ELF-1 (cell line): ENCODE data around the gene GALNS.

Experiments used
- DNase-seq: peaks from one replicate; pipeline ENCODE4 v3.0.0-alpha.2; 2016; ENCODE audit warnings: low read depth, low spot score

Gene GALNS

DNA sequence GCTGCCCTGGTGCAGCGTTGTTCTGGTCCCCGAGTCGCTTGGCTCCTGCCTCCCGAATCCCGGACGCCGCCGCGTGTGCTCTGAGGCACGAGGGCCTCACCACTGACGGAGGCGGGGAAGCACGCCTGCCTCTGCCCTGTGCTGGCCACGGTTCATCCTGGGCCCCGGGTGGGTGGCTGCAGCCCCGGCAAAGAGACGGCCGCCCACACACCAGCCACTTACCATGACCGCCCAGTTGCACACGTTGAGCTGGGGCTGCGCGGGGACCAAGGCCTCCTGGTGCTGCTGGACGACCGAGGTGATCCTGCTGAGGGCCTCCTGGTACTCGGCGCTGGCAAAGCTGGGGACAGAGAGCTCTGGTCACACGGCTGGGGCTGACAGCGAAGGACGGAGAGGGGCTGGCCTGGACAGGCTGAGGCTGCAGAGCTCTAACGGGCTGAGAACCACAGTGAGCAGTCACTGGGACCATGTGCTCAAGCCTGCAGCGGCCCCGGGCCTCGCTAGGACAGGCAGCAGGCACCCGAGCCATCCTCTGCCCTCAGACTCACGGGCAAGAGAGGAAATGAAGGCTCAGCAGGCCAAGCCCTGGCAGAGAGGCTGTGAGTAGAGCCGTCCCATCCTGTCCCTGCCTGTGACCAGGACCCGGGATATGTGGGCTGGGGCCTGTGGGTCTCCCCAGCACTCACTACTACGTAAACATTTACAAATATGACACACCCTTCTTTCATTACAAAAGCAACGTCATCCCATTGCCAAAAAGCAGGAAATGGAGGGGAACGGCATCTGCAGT lies 38.8 kb downstream of the GALNS start:
- DNase-seq: no peak

DNA sequence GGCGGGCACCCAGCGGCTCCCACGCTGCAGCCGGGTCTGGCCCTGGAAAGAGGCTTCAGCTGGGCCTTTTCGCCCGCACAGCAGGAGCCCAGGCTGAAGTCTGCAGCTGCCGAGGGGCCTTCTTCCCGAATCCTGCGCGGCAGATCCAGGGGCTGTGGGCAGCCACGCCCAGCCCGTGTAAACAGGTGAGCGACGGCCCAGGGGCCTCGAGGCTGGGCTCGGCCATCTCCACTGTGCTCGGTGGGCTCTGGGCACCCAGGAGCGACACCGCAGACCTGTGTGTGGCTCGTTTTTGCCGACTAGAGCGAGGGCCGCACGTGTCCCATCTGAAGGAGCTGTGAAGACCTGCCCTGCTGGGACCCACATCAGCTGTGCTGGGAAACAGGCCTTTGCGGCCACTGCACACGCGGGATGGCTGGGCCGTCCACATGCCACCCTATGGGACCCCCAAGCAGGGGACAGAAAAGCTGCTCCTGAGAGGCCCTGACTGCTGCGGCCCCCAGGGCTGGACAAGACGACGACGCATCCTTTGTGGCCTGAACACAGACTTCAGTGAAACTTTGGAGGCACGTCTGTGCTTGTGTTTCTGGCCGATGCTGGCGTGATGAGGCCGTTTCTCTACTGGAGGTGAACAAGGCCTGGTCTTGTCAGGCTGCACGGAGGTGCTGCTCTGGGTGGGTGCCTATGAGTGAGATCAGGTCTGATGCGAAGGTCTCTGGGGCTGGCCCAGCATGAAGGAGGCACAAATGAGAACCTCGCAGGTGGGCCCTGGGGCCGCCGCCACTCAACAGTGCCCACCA lies 39.8 kb downstream of the GALNS start:
- DNase-seq: no peak

- peak; percentile 67 for DNase-seq
Observed at GRCh38 chr16:88815901-88816589, 40.7 kb downstream of the GALNS start.

GRCh38 chr16:88815227-88815626 lies 41.5 kb downstream of the GALNS start:
- DNase-seq: no peak

GRCh38 chr16:88814144-88814502 lies 42.6 kb downstream of the GALNS start:
- no peak for DNase-seq

- DNase-seq: no peak
Observed at GRCh38 chr16:88813269-88814143, 43.2 kb downstream of the GALNS start.

GRCh38 chr16:88812513-88813268 lies 44.1 kb downstream of the GALNS start:
- peak; percentile 79 for DNase-seq

DNA sequence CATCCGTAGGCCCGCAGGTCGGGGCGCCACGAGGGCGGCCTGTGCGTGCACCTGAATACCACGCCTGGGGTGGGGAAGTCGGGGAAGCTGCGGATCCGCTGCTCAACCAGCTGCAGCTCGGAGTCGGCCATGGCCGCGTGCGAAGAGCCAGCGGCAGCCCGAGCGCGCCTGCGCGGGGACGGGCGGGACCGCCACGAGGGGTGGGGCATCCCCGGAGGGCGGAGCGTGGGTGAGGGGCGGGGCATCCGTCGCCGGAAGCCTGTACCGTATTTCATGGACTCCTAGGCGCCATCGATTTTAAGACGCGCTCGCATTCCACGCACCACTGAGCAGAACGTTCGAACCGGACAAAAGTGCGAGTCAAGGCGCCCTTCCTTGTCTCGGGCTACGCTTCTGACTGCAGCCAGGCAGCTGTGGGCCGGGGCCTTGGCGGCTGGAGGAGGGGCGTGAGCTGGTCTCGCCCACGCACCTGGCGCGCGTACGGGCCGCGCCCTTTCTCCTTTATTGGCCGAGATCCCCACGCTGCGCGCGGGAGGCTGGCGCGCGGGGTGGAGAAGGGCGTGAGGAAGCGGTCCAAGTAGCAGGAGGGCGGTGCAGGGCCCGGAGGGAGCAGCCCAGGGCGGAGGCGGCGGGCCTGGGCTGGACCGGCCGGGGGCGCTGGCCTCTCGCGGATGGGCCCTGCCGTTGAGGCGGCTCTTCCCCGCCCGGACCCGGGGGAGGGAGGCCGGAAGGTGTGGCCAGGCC lies 44.8 kb downstream of the GALNS start, which contains the start of gene APRT:
Gene APRT, minus strand, starts transcription at position 160 of the 744 bp plus-strand sequence. Its CDS starts 29 bp downstream, at position 131.
- DNase-seq: peak; percentile 90

GRCh38 chr16:88810912-88811768 lies 45.6 kb downstream of the GALNS start:
- DNase-seq: peak; percentile 59

- DNase-seq: peak; percentile 54
Observed at GRCh38 chr16:88810166-88810911, 46.4 kb downstream of the GALNS start.

DNA sequence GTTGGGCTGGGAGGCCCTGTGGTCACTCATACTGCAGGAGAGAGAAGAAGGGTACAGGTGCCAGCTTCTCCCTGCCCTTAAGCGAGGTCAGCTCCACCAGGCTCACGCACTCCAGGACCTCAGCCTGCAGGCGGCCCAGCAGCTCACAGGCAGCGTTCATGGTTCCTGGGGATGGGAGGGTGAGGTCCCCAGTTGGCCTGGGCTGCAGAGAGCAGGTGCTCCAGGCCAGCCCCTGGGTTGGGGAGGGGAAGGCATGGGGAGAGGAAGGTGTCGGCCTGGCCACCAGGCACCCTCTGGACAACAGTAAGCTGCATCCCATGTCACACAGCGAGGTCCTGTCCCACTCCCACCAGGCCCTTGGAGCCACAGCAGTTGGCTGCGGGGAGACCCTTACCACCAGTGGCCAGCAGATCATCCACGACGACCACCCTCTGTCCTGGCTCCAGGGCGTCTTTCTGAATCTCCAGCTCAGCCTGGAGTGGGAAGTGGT lies 47.0 kb downstream of the GALNS start:
- DNase-seq: no peak

DNA sequence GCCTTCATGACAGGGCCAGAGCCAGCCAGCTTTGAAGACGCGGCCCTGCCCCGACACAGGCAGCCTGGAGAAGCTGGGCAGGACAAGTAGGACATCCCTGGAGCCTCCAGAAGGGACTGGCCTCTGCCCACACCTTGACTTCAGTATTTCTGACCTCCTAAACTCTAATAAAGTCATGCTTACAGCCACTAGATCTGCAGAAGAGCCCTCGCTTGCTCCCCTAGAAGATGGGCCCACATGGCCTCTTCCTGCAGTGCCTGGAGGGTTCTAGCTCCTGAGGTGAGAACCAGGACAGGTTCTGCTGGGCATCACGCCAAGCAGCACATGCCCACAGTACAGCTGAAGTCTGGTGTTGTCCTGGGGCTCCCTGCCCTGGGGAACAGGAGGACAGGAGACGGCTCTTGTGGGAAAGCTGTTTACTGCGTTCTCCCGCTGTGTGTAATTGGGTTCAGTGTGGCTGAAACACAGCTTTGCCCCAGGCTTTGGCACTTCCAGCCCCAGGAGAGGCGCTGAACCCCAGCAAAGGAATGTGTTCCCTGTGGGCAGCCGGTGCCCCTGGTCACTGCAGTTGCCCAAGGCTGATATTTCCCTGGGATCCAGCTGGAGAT lies 47.6 kb downstream of the GALNS start:
- DNase-seq: peak; percentile 55

- DNase-seq: no peak
Observed at GRCh38 chr16:88807626-88808453, 48.9 kb downstream of the GALNS start.

DNA sequence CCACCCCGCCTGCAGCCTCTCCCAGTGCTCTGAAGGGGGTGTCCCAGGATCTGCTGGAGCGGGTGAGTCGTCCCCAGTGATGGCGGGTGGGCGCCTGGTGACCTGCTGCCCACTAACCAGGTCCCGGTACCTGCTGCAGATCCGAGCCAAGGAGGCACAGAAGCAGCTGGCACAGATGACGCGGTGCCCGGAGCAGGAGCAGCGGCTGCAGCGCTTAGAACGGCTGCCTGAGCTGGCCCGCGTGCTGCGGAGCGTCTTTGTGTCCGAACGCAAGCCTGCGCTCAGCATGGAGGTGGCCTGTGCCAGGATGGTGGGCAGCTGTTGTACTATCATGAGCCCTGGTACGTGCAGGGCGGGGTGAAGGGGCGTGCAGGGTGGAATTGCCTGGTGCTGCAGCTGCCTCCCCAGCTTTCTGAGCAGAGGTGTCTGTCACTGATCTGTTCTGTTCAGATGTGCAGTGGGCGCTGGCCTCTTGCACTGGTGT lies 49.6 kb downstream of the GALNS start:
- DNase-seq: no peak

GRCh38 chr16:88806491-88807111 lies 50.1 kb downstream of the GALNS start:
- no peak for DNase-seq

DNA sequence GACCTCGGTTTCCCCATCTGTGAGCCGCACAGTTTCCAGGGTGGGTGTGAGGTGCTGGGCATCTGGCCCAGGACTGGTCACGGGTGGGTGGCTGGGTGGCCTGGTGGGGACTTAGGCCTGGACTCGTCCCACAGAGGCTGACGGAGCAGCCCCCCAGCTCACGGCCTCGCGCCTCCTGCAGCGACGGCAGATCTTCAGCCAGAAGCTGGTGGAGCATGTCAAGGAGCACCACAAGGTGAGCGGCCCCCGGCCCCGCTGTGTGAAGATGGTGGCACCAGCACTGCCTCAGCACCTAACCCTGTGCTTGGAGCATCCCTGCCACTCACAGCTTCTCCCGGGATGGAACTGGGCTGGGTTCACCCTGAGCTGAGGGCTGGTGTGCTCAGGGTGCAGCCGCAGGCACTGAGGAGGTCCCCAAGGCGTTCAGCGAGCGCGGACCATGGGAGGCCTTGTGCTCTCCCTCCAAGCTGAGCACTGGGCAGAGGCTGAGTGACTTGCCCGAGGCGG lies 50.8 kb downstream of the GALNS start:
- DNase-seq: no peak
